Measurements from ENCODE around the gene SLC48A1.

The SLC48A1 gene

GRCh38 chr12:47762850-47763465 lies 10.1 kb upstream of the SLC48A1 start:
- H3K9me3 Mint-ChIP-seq = no peaks in the 10 kb centered on the region
- ATAC-seq (no peak), DNase-seq (ENCODE audit: low spot score in 2 of 2) (no peak)
- H3K36me3 Mint-ChIP-seq = no peaks in the 10 kb centered on the region
- peak overlapping the region; percentile 58 for H3K27ac Mint-ChIP-seq
- peaks cover 28% of the 10 kb centered on the region for H3K4me1 Mint-ChIP-seq
- no peak overlapping the region for H3K4me3 Mint-ChIP-seq

GRCh38 chr12:47763481-47764346 lies 9.3 kb upstream of the SLC48A1 start:
- H3K4me1 Mint-ChIP-seq = peaks cover 20% of the 10 kb centered on the region
- ATAC-seq (no peak), DNase-seq (ENCODE audit: low spot score in 2 of 2) (no peak)
- H3K27ac Mint-ChIP-seq = peak overlapping the region; percentile 58
- no peaks in the 10 kb centered on the region for H3K9me3 Mint-ChIP-seq
- no peak overlapping the region for H3K4me3 Mint-ChIP-seq
- H3K36me3 Mint-ChIP-seq = no peaks in the 10 kb centered on the region

- Mint-ChIP-seq H3K27ac (no peak overlapping the region), H3K4me1 (peaks cover 7% of the 10 kb centered on the region), H3K9me3 (no peaks in the 10 kb centered on the region), H3K36me3 (no peaks in the 10 kb centered on the region), H3K4me3 (no peak overlapping the region)
- peak; percentile 17 for ATAC-seq
- DNase-seq (ENCODE audit: low spot score in 2 of 2) = no peak
These were observed 6.4 kb upstream of the SLC48A1 start for GRCh38 chr12:47766502-47767215.

DNA sequence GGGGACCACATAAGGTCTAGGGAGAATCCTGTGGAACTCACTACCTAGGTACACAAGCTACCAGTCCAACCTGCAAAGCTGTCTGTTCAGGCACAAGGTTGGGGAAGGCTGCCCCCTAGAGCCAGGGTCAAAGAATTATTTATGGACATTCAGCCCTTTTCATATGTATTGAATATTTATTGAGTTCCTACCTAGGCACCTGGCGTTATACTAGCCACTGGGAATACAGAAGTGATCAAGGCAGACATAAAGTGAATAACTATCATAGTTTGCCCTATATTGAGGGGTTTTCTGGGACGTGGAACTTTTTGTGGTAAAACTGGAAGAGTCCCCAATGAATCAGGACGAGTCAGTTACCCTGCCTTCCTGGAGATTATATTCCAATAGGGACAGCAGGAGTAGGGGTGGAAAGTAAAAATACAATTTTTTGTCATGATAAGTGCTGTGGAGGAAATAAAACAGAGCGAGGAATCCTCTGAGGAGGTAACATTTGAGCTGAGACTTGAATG lies 5.8 kb upstream of the SLC48A1 start:
- Mint-ChIP-seq H3K4me1 (peaks cover 7% of the 10 kb centered on the region), H3K36me3 (peaks cover 3% of the 10 kb centered on the region), H3K4me3 (no peak overlapping the region), H3K27ac (no peak overlapping the region), H3K9me3 (no peaks in the 10 kb centered on the region)
- DNase-seq (ENCODE audit: low spot score in 2 of 2) (peak; percentile 50 to 81), ATAC-seq (peak; percentile 76)

DNA sequence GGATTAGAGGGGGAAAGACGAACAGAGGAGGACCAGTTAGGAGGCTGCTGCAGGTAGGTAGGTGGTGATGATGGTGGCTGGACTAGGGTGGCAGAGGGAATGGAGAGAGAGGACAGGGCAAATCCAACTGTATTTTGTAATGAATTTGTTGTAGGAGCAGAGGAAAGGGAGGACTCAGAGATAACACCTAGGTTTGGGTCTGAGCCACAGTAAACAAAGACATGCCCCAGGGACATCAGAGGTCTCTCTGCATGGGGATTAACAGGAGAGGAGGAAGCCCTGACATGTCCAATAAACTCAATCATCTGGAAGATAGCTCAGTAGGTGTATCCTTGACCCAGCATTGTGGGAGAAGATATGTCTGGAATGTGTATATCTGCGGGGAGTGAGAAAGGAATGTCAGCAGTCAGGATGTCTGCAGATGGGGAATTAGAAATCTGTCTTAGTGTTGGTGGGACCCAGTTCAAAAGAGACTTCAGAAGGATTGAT lies 4.7 kb upstream of the SLC48A1 start:
- H3K9me3 Mint-ChIP-seq = no peaks in the 10 kb centered on the region
- no peak overlapping the region for H3K4me3 Mint-ChIP-seq
- H3K4me1 Mint-ChIP-seq = peaks cover 12% of the 10 kb centered on the region
- no peak overlapping the region for H3K27ac Mint-ChIP-seq
- DNase-seq (ENCODE audit: low spot score in 2 of 2) (no peak), ATAC-seq (no peak)
- H3K36me3 Mint-ChIP-seq = peaks cover 6% of the 10 kb centered on the region

GRCh38 chr12:47769234-47770085 lies 3.6 kb upstream of the SLC48A1 start:
- peaks cover 22% of the 10 kb centered on the region for H3K4me1 Mint-ChIP-seq
- no peaks in the 10 kb centered on the region for H3K9me3 Mint-ChIP-seq
- no peak overlapping the region for H3K27ac Mint-ChIP-seq
- DNase-seq (ENCODE audit: low spot score in 2 of 2) (no peak), ATAC-seq (no peak)
- H3K36me3 Mint-ChIP-seq = peaks cover 17% of the 10 kb centered on the region
- H3K4me3 Mint-ChIP-seq = no peak overlapping the region

- Mint-ChIP-seq H3K4me1 (peaks cover 29% of the 10 kb centered on the region), H3K4me3 (no peak overlapping the region), H3K36me3 (peaks cover 24% of the 10 kb centered on the region), H3K9me3 (no peaks in the 10 kb centered on the region), H3K27ac (no peak overlapping the region)
- ATAC-seq (no peak), DNase-seq (ENCODE audit: low spot score in 2 of 2) (no peak)
These were observed 2.8 kb upstream of the SLC48A1 start for GRCh38 chr12:47770086-47770726.

DNA sequence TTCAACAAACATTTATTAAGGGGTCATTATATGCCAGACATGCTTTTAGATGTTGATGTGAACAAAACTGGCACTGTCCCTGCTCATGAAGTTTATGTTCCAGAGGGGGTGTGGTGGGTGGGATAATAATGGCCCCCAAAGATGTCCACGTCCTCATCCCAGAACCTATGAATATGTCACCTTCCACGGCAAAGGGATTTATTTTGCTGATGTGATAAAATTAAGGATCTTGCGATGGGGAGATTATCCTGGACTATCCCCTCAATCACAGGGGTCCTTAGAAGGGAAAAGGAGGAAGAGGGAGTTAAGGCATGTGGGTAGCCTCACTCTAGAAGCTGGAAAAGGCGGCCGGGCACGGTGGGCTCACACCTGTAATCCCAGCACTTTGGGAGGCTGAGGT lies 1.7 kb upstream of the SLC48A1 start:
- Mint-ChIP-seq H3K27ac (no peak overlapping the region), H3K4me3 (no peak overlapping the region), H3K4me1 (peaks cover 40% of the 10 kb centered on the region), H3K9me3 (no peaks in the 10 kb centered on the region), H3K36me3 (peaks cover 35% of the 10 kb centered on the region)
- DNase-seq (ENCODE audit: low spot score in 2 of 2) (no peak), ATAC-seq (no peak)

DNA sequence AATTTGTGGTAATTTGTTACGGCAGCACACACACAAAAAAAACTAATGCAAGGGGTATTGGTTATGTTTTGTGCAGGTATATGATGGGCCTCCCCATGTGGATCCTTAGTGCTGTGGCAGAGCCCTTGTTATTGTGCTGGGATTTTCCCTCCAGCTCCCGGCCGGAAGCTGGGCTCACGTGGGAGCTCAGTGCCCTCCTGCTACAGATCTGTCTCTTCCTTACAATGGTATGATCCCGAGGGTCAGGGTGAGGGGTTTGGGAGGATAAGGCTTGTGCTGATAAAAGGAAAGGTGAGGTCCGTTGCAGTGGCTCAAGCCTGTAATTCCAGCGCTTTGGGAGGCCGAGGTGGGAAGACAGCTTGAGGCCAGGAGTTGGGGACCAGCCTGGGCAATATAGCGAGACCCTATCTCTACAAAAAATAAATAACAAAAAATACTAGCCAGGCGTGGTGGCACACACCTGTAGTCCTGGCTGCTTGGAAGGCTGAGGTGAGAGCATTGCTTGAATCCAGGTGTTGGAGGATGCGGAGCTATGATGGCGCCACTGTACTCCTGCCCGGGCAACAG lies 861 bp upstream of the SLC48A1 start:
- peak overlapping the region; percentile 84 for H3K4me3 Mint-ChIP-seq
- H3K4me1 Mint-ChIP-seq = peaks cover 42% of the 10 kb centered on the region
- peaks cover 43% of the 10 kb centered on the region for H3K36me3 Mint-ChIP-seq
- no peak for ATAC-seq
- peak overlapping the region; percentile 82 for H3K27ac Mint-ChIP-seq
- DNase-seq (ENCODE audit: low spot score in 2 of 2) = no peak
- no peaks in the 10 kb centered on the region for H3K9me3 Mint-ChIP-seq

DNA sequence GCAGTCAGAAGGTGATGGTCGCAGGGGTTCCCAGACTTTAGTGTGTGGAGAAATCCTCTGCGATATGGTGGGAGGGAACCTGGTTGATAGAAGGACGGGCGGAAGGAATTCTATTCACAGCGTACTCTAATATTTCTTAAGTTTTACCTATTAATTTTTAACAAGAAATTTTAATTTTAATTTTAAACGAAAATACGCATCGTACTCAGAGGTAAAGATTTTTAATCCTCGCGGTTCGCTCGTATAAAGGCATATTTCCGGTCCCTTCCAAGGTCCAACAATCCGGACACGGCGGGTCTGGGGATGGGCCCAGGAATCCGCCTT lies 338 bp upstream of the SLC48A1 start:
- Mint-ChIP-seq H3K27ac (peak overlapping the region; percentile 82), H3K4me1 (peaks cover 39% of the 10 kb centered on the region), H3K4me3 (peak overlapping the region; percentile 84), H3K36me3 (peaks cover 48% of the 10 kb centered on the region), H3K9me3 (no peaks in the 10 kb centered on the region)
- ATAC-seq = no peak
- no peak for DNase-seq (ENCODE audit: low spot score in 2 of 2)

DNA sequence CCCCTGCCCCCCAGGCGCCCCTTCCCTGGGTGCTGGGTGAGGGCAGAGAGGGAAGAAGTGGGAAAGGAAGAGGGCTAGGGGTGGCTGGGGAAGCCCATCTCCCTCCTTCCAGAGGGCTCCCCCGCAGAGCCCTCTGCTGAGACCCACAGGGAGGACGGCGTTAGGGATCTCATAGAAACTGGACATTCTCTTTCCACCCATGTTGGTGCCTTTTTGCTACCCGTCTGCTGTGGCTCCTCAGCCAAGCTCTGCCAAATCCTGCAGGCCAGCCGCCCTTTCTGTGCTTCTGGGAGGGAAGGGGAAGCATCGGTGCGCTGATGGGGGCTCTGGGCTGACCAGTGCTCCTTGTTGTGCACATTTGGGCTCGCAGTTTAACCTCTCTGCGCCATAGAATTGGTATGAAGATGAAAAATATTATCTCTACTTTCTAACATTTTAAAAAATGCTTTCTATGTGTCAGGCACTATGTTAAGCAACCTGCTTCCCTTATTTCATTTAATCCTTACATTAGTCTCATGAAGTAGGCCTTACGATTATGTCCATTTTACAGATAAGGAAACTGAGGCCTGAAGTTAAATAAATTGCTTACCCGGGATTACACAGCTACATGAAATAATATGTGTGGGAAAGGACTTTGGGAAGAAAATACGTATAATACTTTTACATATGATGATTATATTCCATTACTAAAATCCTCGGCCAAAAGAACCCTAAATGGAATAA lies 981 bp downstream of the SLC48A1 start:
- DNase-seq (ENCODE audit: low spot score in 2 of 2) (no peak), ATAC-seq (no peak)
- Mint-ChIP-seq H3K27ac (peak overlapping the region; percentile 92), H3K4me3 (peak overlapping the region; percentile 84), H3K36me3 (peaks cover 62% of the 10 kb centered on the region), H3K9me3 (no peaks in the 10 kb centered on the region), H3K4me1 (peaks cover 44% of the 10 kb centered on the region)

- H3K4me3 Mint-ChIP-seq = peak overlapping the region; percentile 84
- DNase-seq (ENCODE audit: low spot score in 2 of 2) (no peak), ATAC-seq (no peak)
- H3K27ac Mint-ChIP-seq = peak overlapping the region; percentile 92
- H3K4me1 Mint-ChIP-seq = peaks cover 50% of the 10 kb centered on the region
- peaks cover 68% of the 10 kb centered on the region for H3K36me3 Mint-ChIP-seq
- H3K9me3 Mint-ChIP-seq = no peaks in the 10 kb centered on the region
These were observed 1.6 kb downstream of the SLC48A1 start for GRCh38 chr12:47774663-47775062.

DNA sequence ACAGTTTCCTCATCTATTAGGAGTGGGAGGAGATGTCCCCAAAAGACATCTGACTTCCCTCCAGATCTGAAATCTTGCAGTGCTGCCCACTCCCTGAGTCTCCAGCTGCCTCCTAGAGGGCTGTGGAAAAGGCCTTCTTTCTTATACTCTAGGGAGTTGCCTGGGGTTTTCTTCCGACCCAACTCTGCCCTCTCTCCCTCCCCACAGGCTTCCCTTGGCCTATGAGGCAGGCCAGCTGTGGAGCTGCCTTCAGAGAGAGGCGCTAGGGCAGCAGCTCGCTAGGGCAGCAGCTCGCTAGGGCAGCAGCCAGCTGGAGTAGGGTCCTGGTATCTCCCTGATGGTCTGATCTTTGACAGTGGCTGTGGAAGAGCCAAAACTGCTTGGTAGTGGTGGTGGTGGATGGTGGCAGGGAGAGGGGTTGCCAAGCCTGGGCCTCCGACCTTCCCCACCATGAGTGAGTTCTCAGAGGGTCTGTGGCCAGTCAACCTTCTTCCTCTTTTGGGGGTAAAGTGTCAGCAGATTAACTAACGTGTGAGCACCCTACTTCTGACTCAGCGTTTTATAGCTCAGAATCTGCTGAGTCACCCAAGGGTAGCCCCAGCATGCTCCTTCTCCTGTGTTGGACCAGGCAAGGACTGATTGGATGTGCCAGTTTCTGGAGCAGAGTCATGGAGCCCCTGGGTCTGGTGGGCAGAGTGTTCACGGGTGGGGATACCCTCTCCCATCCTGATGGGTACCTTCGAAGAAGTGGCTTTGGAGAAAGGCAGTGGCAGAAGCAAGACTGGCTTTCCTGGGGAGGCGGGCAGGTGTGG lies 2.3 kb downstream of the SLC48A1 start:
- Mint-ChIP-seq H3K4me1 (peaks cover 54% of the 10 kb centered on the region), H3K27ac (peak overlapping the region; percentile 92), H3K4me3 (no peak overlapping the region), H3K36me3 (peaks cover 75% of the 10 kb centered on the region), H3K9me3 (no peaks in the 10 kb centered on the region)
- no peak for DNase-seq (ENCODE audit: low spot score in 2 of 2)
- no peak for ATAC-seq
